ENCODE measurements around the gene MFGE8. TPM values are rescaled to one million over a fixed set of nuclear protein-coding genes. Genes with fewer than 3 reads are reported as not detected.

The MFGE8 gene
- polyA plus RNA-seq, 1 donor from 2014 or later, result 1.1 TPM

DNA sequence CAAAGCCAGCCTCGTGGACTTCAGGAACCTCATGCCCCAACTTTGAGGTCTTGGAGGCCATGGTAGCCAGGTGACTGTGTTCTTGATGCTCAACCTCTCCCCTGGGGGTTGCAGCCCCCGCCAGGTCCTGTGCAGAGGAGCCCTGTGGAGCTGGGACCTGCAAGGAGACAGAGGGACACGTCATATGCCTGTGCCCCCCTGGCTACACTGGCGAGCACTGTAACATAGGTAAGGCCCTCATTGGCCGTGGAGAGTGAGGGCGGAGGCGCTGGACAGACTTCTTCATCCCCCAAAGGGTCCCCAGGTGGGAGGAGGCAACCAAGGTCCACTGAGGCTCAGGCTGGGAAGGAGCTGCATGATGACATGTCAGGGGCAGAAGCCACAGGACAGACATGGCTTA, 53.0 kb downstream of the MFGE8 start:
- H3K4me2 ChIP-seq (ENCODE audit: low read length), result no peak overlapping the region
- no peaks in the 10 kb centered on the region for H3K27me3 ChIP-seq (ENCODE audit: insufficient read depth, low read depth, low read length)
- H3K27ac ChIP-seq (ENCODE audit: low read length), result no peak overlapping the region
- H2AFZ ChIP-seq (ENCODE audit: low read depth, low read length), result no peak overlapping the region
- no peaks in the 10 kb centered on the region for H3F3A ChIP-seq (ENCODE audit: insufficient read depth, low read length, poor library complexity, severe bottlenecking)
- no peaks in the 10 kb centered on the region for H3K9me2 ChIP-seq (ENCODE audit: insufficient read depth, low read length)
- no peaks in the 10 kb centered on the region for H3K79me2 ChIP-seq (replicated peaks; ENCODE audit: insufficient read depth, low read length)
- TF ChIP-seq RAD21 (conservative IDR thresholded peaks at IDR 0.05), result no peak
- TF ChIP-seq POLR2AphosphoS5 (IDR thresholded peaks at IDR 0.05), result no peak
- no peaks in the 10 kb centered on the region for H3K9me3 ChIP-seq (ENCODE audit: low read length)
- no peaks in the 10 kb centered on the region for H4K20me1 ChIP-seq (ENCODE audit: insufficient read depth)
- H3K4me3 ChIP-seq (ENCODE audit: low read length), result no peak overlapping the region
- no peaks in the 10 kb centered on the region for H3K36me3 ChIP-seq (ENCODE audit: insufficient read depth, low read length)
- H3K9ac ChIP-seq (ENCODE audit: low read length), result no peak overlapping the region

- Histone ChIP-seq H3K4me2 (ENCODE audit: low read length) (no peak overlapping the region), H4K20me1 (ENCODE audit: insufficient read depth) (no peaks in the 10 kb centered on the region), H3K79me2 (replicated peaks; ENCODE audit: insufficient read depth, low read length) (no peaks in the 10 kb centered on the region), H3F3A (ENCODE audit: insufficient read depth, low read length, poor library complexity, severe bottlenecking) (no peaks in the 10 kb centered on the region), H2AFZ (ENCODE audit: low read depth, low read length) (no peak overlapping the region), H3K9ac (ENCODE audit: low read length) (no peak overlapping the region), H3K27ac (ENCODE audit: low read length) (no peak overlapping the region), H3K9me2 (ENCODE audit: insufficient read depth, low read length) (no peaks in the 10 kb centered on the region), H3K36me3 (ENCODE audit: insufficient read depth, low read length) (no peaks in the 10 kb centered on the region), H3K27me3 (ENCODE audit: insufficient read depth, low read depth, low read length) (no peaks in the 10 kb centered on the region), H3K9me3 (ENCODE audit: low read length) (no peaks in the 10 kb centered on the region), H3K4me3 (ENCODE audit: low read length) (no peak overlapping the region)
- TF ChIP-seq POLR2AphosphoS5 (IDR thresholded peaks at IDR 0.05) (no peak), EP300 (conservative IDR thresholded peaks at IDR 0.05; ENCODE audit: poor library complexity, severe bottlenecking) (no peak), MXI1 (conservative IDR thresholded peaks at IDR 0.05; ENCODE audit: poor library complexity, severe bottlenecking) (no peak), EZH2 (IDR thresholded peaks at IDR 0.05; ENCODE audit: borderline replicate concordance, insufficient read depth, low read length, poor library complexity, severe bottlenecking) (no peak), CTCF (IDR thresholded peaks at IDR 0.05; ENCODE audit: poor library complexity, severe bottlenecking) (no peak), RAD21 (conservative IDR thresholded peaks at IDR 0.05) (no peak), SMC3 (conservative IDR thresholded peaks at IDR 0.05; ENCODE audit: poor library complexity) (no peak), REST (IDR thresholded peaks at IDR 0.05; ENCODE audit: borderline replicate concordance) (no peak), TAF1 (IDR thresholded peaks at IDR 0.05; ENCODE audit: low read depth) (no peak)
These were observed 53.6 kb downstream of the MFGE8 start for GRCh38 chr15:88859550-88859949.

- no peaks in the 10 kb centered on the region for H3K9me2 ChIP-seq (ENCODE audit: insufficient read depth, low read length)
- no peak overlapping the region for H3K4me3 ChIP-seq (ENCODE audit: low read length)
- H3F3A ChIP-seq (ENCODE audit: insufficient read depth, low read length, poor library complexity, severe bottlenecking), result no peaks in the 10 kb centered on the region
- no peaks in the 10 kb centered on the region for H3K9me3 ChIP-seq (ENCODE audit: low read length)
- H2AFZ ChIP-seq (ENCODE audit: low read depth, low read length), result no peak overlapping the region
- no peak overlapping the region for H3K4me2 ChIP-seq (ENCODE audit: low read length)
- H3K27me3 ChIP-seq (ENCODE audit: insufficient read depth, low read depth, low read length), result no peaks in the 10 kb centered on the region
- no peaks in the 10 kb centered on the region for H3K36me3 ChIP-seq (ENCODE audit: insufficient read depth, low read length)
- H3K79me2 ChIP-seq (replicated peaks; ENCODE audit: insufficient read depth, low read length), result no peaks in the 10 kb centered on the region
- no peaks in the 10 kb centered on the region for H4K20me1 ChIP-seq (ENCODE audit: insufficient read depth)
- H3K27ac ChIP-seq (ENCODE audit: low read length), result no peak overlapping the region
- no peak overlapping the region for H3K9ac ChIP-seq (ENCODE audit: low read length)
- TF ChIP-seq EZH2 (IDR thresholded peaks at IDR 0.05; ENCODE audit: borderline replicate concordance, insufficient read depth, low read length, poor library complexity, severe bottlenecking) (no peak), REST (IDR thresholded peaks at IDR 0.05; ENCODE audit: borderline replicate concordance) (no peak)
These were observed 54.2 kb downstream of the MFGE8 start for GRCh38 chr15:88858934-88859333.
